Choroid plexus epithelial cell (primary cell): ENCODE measurements around the gene AHRR.

Source experiments
- DNase-seq: peaks from one replicate; pipeline ENCODE4 v3.0.0-alpha.2; 2010; ENCODE audit warnings: low read depth
- H3K4me3 ChIP-seq: 2 replicates; pipeline ENCODE4 v1.5.1; 2011; ENCODE audit warnings: low read depth, mild to moderate bottlenecking, control low read depth, low read length, moderate library complexity
- CTCF ChIP-seq: conservative IDR thresholded peaks from 2 replicates; pipeline ENCODE4 v1.5.1; 2011; ENCODE audit warnings: low read depth, mild to moderate bottlenecking, control low read depth, inconsistent platforms, low read length, moderate library complexity

The AHRR gene

DNA sequence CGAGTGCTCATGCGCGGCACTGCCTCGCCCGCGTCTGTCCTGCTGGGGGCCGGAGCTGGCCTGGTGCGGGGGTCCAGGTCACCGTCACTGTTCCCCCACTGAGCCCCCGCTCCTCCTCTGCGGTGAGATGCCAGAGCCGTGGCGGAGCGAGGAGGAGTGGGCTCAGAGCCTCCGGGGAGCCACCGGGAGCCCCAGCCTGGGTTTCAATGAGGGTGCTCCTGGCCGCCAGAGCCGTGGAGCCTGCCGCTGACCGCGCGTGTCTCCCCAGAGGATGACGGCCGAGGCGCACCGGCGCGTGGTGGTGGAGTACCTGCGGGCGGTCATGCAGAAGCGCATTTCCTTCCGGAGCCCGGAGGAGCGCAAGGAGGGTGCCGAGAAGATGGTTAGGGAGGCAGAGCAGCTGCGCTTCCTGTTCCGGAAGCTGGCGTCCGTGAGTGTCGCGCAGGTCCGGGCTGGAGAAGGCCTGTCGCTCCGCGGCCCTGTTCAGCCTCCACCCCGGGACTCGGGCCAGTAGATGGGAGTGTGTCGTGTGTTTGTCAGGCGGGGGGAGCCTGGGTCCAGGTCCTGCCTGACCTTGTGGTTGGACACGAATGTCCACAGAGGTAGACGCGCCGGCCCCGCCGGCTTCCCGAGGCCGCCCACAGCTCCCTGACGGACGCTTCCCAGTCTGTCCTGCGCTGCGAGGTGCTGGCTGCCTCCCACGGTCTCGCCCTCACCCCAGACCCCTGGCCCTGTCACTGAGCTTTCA lies 143.5 kb downstream of the AHRR start:
- no peak overlapping the region for H3K4me3 ChIP-seq
- TF ChIP-seq CTCF = no peak
- no peak for DNase-seq

GRCh38 chr5:465591-466403 lies 144.3 kb downstream of the AHRR start:
- no peak for DNase-seq
- no peak overlapping the region for H3K4me3 ChIP-seq
- TF ChIP-seq CTCF = no peak

DNA sequence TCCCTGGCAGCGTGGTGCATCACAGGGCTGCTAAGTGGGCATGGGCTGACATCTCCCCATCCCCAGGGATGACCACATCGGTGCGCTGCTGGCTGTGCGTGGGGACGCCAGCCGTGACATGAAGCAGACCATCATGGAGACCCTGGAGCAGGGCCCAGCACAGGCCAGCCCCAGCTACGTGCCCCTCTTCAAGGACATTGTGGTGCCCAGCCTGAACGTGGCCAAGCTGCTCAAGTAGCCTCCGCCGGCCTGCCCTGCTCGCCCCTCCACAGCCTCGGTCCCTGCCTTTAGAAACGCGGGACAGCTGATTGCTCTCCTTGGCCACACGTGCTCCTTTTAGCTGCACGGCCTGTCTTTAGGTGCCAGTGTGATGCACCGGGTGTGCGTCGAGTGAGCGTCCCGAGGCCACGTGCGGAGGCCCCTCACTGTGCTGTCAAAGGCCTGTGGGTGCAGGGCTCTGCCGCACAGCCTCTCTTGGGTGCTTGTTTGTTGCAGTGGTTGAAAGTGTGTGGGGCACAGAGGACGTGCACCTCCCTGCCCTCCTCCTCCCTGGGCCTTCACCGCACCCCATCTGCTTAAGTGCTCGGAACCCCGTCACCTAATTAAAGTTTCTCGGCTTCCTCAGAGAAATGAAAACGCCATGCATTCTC lies 145.3 kb downstream of the AHRR start:
- no peak for DNase-seq
- no peak for TF ChIP-seq CTCF
- no peak overlapping the region for H3K4me3 ChIP-seq

DNA sequence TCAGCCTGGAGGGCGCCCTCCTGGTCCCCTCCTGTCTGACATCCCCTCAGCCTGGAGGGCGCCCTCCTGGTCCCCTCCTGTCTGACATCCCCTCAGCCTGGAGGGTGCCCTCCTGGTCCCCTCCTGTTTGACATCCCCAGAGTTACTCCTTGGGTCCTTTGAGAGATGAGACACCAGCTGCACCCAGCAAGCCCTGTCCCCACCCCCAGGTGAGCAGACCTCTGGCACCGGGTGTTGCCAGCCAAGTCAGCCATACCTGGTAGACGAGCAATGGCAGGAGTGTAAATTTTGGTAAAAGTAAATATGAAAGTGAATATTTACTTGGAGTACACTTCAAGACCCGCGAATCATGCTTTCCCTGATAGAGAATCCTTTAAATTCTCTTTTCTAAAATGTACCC lies 146.9 kb downstream of the AHRR start:
- no peak for TF ChIP-seq CTCF
- DNase-seq = no peak
- H3K4me3 ChIP-seq = no peak overlapping the region

DNA sequence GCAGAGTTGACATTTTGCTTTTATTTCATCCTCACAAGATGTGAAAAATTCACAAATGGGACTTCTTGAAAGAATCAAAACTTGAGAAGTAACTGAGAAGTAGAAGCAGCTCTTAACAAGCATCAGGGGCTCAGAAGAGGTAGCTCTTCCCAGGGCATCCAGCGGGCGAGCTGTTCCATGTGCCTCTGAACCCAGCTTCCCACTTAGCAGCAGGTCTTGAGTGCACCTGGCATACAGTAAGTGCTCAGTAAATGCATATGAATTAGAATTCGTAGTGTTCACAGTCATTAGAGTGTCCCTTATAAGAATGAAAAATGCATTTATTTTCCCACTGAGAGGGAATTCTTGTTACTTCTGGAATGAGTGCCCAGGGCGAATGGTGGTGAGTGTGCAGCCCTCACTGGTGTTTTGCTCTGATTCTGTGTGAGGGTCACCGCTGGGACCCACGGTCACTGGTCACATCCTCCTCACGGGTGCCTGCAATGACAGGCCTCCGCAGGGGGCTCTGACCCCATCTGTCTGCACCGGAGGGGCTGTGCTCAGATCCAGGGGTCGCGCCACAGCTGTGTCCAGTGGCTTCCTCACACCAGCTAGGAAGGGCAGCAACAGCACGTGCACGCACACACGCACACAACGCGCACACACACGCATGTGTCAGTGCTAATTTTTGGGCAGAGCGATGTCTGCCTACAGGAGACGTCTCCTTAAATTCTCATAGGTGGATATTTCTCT lies 148.4 kb downstream of the AHRR start:
- TF ChIP-seq CTCF = no peak
- no peak for DNase-seq

DNA sequence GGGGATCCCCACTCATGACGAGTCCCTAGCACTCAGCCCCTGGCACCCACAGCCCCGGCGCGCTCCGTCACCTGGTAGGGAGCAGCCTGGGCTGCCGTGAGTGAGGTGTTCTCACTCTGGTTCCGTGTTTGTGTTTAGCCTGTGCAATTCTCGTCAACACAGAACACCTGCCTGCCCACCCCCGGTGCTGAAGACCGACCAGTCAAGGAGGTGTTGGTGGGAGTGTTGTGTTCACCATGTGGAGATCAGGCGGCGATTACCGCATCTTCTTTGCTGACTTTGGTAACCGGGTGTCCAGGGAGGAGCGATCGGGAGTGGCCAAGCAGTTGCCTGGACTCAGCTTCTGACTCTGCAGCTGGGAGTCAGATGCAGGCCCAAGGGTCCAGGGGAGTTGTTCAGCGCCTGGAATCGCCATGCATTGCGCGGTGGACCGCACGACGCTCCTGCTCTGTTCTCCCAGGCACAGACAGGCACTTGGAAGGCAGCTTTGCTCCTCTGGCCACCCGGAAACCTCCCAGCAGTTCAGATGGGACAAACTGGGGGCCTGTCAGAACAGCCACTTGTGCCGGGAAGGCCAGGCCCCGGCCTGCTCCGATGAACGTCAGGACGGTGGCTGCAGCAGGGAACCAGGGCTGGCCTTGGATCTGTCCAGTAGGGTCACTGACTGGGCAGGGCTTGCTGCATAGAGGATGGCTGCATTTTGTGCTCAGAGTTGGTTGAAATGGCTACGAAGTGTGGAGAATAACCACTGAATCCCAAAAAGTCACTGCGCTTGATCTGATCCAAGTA lies 149.6 kb downstream of the AHRR start:
- no peak for DNase-seq
- no peak for TF ChIP-seq CTCF
- no peak overlapping the region for H3K4me3 ChIP-seq

More for the DNA sequence above, 148.4 kb downstream of the AHRR start:
- no peak overlapping the region for H3K4me3 ChIP-seq
